Stomach (tissue), 9 donors: ENCODE data around the gene RCCD1. TPM values are rescaled to one million over a fixed set of nuclear protein-coding genes. Genes with fewer than 3 reads are reported as not detected.

Source experiments
- DNase-seq, 2 donors: peaks; one replicate each; pipeline versions ENCODE4 v3.0.0 to v3.0.0-alpha.2; 2013 to 2019
- H3K27ac ChIP-seq, 5 donors: fragments of 200-600 bp in 4 of 5; sonication (generic) in 4 of 5; one replicate each; pipeline ENCODE4 v1.5.1; 2013 to 2019; ENCODE audit warnings: mild to moderate bottlenecking in 1 of 5, moderate library complexity in 1 of 5
- H3K27me3 ChIP-seq, 3 donors: fragments of 200-600 bp; sonication (generic); one replicate each; pipeline ENCODE4 v1.5.1; 2017 to 2019; ENCODE audit warnings: mixed run types in 1 of 3
- H3K36me3 ChIP-seq, 4 donors: fragments of 200-600 bp; sonication (generic); 1 replicate in 3 of 4; 2 replicates in 1 of 4; pipeline ENCODE4 v1.5.1; 2016 to 2019
- H3K4me1 ChIP-seq, 4 donors: fragments of 200-600 bp; sonication (generic); one replicate each; pipeline ENCODE4 v1.5.1; 2016 to 2019
- H3K4me3 ChIP-seq, 4 donors: fragments of 200-600 bp; sonication (generic) in 3 of 4; one replicate each; pipeline ENCODE4 v1.5.1; 2016 to 2019; ENCODE audit warnings: mild to moderate bottlenecking in 1 of 4
- H3K9me3 ChIP-seq, 4 donors: fragments of 200-600 bp; sonication (generic); one replicate each; pipeline ENCODE4 v1.5.1; 2016 to 2019
- CTCF ChIP-seq, 7 experiments: fragments of 450-650 bp in 4 of 7; fragments of 200-600 bp in 3 of 7; sonication (generic) in 3 of 7; IDR thresholded peaks; one replicate each; pipeline ENCODE4 v1.5.1; 2016 to 2019; ENCODE audit warnings: antibody characterized with exemption in 7 of 7, control low read depth in 2 of 7, mild to moderate bottlenecking in 1 of 7
- EP300 ChIP-seq: sonication (generic); formaldehyde crosslinking; IDR thresholded peaks from one replicate; pipeline ENCODE4 v1.6.1; 2017; ENCODE audit warnings: antibody characterized with exemption
- POLR2A ChIP-seq, 4 donors: fragments of 450-650 bp; IDR thresholded peaks; one replicate each; pipeline ENCODE4 v1.6.1; 2016; ENCODE audit warnings: antibody characterized with exemption in 4 of 4, control low read depth in 2 of 4, mild to moderate bottlenecking in 1 of 4, moderate library complexity in 1 of 4
- POLR2AphosphoS5 ChIP-seq, 3 donors: sonication (generic); formaldehyde crosslinking; IDR thresholded peaks; one replicate each; pipeline ENCODE4 v1.6.1; 2016; ENCODE audit warnings: antibody characterized with exemption in 3 of 3
- WGBS, 5 donors: extraction: QIAGEN DNeasy Blood & Tissue Kit in 3 of 5; methylation state at CpG; one replicate each; pipeline versions ENCODE4 v1.1.5 to v1.1.7; 2013 to 2018; 5-methylcytosine and 5-hydroxymethylcytosine counted together
- intact Hi-C: fragments of 100-400 bp; cut with DNase I; formaldehyde crosslinking; loops from one replicate; pipeline ENCODE4 v1.15.1; 2023; ENCODE audit warnings: low total_unique reads
- polyA plus RNA-seq, 3 donors: library from polyadenylated mRNA; stranded (reverse); fragments of 200-250 nt; gene quantifications; one replicate each; pipeline ENCODE4 v1.2.3, GENCODE V29; 2013
- small RNA-seq, 4 donors: library from RNA; depleted of rRNA; stranded (forward); fragments of <200 nt; gene quantifications; one replicate each; pipeline ENCODE3, GENCODE V24; 2016
- total RNA-seq, 5 donors: library from RNA; depleted of rRNA; stranded (reverse); fragments of >200 nt; gene quantifications; one replicate each; pipeline versions ENCODE4 v1.1.0 to v1.2.3, GENCODE V29; 2014 to 2016
- donor health status: healthy with polysubstance abuse.
- donor health status: Bipolar disorder and iron deficiency.
- donor health status: healthy.

Gene RCCD1
- total and polyA plus RNA-seq, 8 donors: 2.2 to 98.5 (median 7.7) TPM

GRCh38 chr15:90998737-90999136 lies 44.1 kb downstream of the RCCD1 start:
- Histone ChIP-seq H3K4me3 (no peak overlapping the region), H3K4me1 (peaks cover 0 to 15% (median 9%) of the 10 kb centered on the region in 4 donors), H3K36me3 (peaks cover 51 to 68% (median 65%) of the 10 kb centered on the region in 4 donors), H3K9me3 (no peaks in the 10 kb centered on the region), H3K27ac (no peak overlapping the region), H3K27me3 (no peaks in the 10 kb centered on the region)
- no peak for DNase-seq
- no peak for TF ChIP-seq CTCF (IDR thresholded peaks at IDR 0.05)
- no peak for TF ChIP-seq EP300
- no peak for TF ChIP-seq POLR2A (IDR thresholded peaks at IDR 0.05)
- no peak for TF ChIP-seq POLR2AphosphoS5 (IDR thresholded peaks at IDR 0.05)
- 83 to 92% (median 88%) methylated on average over 7 to 8 of the region's 8 CpGs for WGBS, 5 donors
- intact Hi-C loops: no loop called here

- no peak for TF ChIP-seq POLR2AphosphoS5 (IDR thresholded peaks at IDR 0.05)
- TF ChIP-seq POLR2A (IDR thresholded peaks at IDR 0.05): no peak
These were observed 46.5 kb downstream of the RCCD1 start for GRCh38 chr15:91001209-91001608.

GRCh38 chr15:91007266-91007665 lies 52.6 kb downstream of the RCCD1 start:
- Histone ChIP-seq H3K27ac (no peak overlapping the region), H3K9me3 (no peaks in the 10 kb centered on the region), H3K4me3 (no peak overlapping the region), H3K36me3 (peaks cover 67 to 99% (median 98%) of the 10 kb centered on the region in 4 donors), H3K4me1 (peaks cover 0 to 2% (median 0%) of the 10 kb centered on the region in 4 donors), H3K27me3 (no peaks in the 10 kb centered on the region)
- TF ChIP-seq CTCF (IDR thresholded peaks at IDR 0.05): no peak
- no peak for TF ChIP-seq POLR2A (IDR thresholded peaks at IDR 0.05)
- no peak for TF ChIP-seq EP300
- TF ChIP-seq POLR2AphosphoS5 (IDR thresholded peaks at IDR 0.05): no peak
- peak in 1 of 2 donors; percentile 62 for DNase-seq
- 37 to 75% (median 68%) methylated on average over 3 of the region's 3 CpGs for WGBS, 5 donors
- intact Hi-C loops: no loop called here

More at GRCh38 chr15:91001209-91001608, 46.5 kb downstream of the RCCD1 start:
- no peak for DNase-seq
- Histone ChIP-seq H3K4me1 (no peaks in the 10 kb centered on the region), H3K36me3 (peaks cover 74 to 93% (median 90%) of the 10 kb centered on the region in 4 donors), H3K4me3 (no peak overlapping the region), H3K27ac (no peak overlapping the region), H3K27me3 (no peaks in the 10 kb centered on the region), H3K9me3 (no peaks in the 10 kb centered on the region)
- 90 to 97% (median 96%) methylated on average over 3 of the region's 3 CpGs for WGBS, 5 donors
- intact Hi-C loops: no loop called here

Small RNA genes lying within 50 kb of the gene (small RNA-seq; reads per million reads assigned to genes)
- 0 reads per million in 4 donors for gene RF00019

Other genes with a start within 250 kb of the RCCD1 start
- gene BLM, start 237.5 kb upstream of the RCCD1 start, total RNA-seq: 10 to 100 TPM in 1 of 5 donors, 1 to 10 TPM in 4; 1.8 to 10.5 (median 4.6) TPM
- gene BLM, start 237.5 kb upstream of the RCCD1 start, polyA plus RNA-seq: 1 to 10 TPM; 1.1 to 2.9 (median 2.3) TPM
- gene FURIN, start 86.3 kb upstream of the RCCD1 start, total RNA-seq: 10 to 100 TPM; 32.7 to 81.1 (median 56.4) TPM
- 10 to 100 TPM; 13.7 to 26.3 (median 21.0) TPM for gene FURIN, start 86.3 kb upstream of the RCCD1 start, polyA plus RNA-seq
- 10 to 100 TPM; 13.8 to 49.1 (median 25.1) TPM for gene FES, start 70.4 kb upstream of the RCCD1 start, total RNA-seq
- gene FES, start 70.4 kb upstream of the RCCD1 start, polyA plus RNA-seq: 10 to 100 TPM in 1 of 3 donors, 1 to 10 TPM in 2; 8.0 to 11.8 (median 8.9) TPM
- gene MAN2A2, start 51.6 kb upstream of the RCCD1 start, total RNA-seq: 100 to 1,000 TPM in 3 of 5 donors, 10 to 100 TPM in 2; 30.5 to 286 (median 201) TPM
- gene MAN2A2, start 51.6 kb upstream of the RCCD1 start, polyA plus RNA-seq: 10 to 100 TPM in 2 of 3 donors, 1 to 10 TPM in 1; 2.9 to 16.4 (median 16.0) TPM
- gene HDDC3, start 22.3 kb upstream of the RCCD1 start, total RNA-seq: 10 to 100 TPM in 3 of 5 donors, not detected in 2; 12.1 to 19.6 (median 12.1) TPM
- 10 to 100 TPM; 18.8 to 22.1 (median 19.8) TPM for gene HDDC3, start 22.3 kb upstream of the RCCD1 start, polyA plus RNA-seq
- gene UNC45A, start 19.6 kb upstream of the RCCD1 start, total RNA-seq: 10 to 100 TPM; 28.0 to 63.8 (median 45.0) TPM
- 10 to 100 TPM; 35.7 to 62.7 (median 40.9) TPM for gene UNC45A, start 19.6 kb upstream of the RCCD1 start, polyA plus RNA-seq
- 10 to 100 TPM in 4 of 5 donors, 1 to 10 TPM in 1; 8.2 to 60.7 (median 25.8) TPM for gene PRC1, start 39.7 kb downstream of the RCCD1 start, total RNA-seq
- gene PRC1, start 39.7 kb downstream of the RCCD1 start, polyA plus RNA-seq: 10 to 100 TPM in 2 of 3 donors, 1 to 10 TPM in 1; 9.0 to 33.5 (median 16.8) TPM
- 10 to 100 TPM in 2 of 5 donors, 1 to 10 TPM in 3; 1.2 to 23.2 (median 7.5) TPM for gene VPS33B, start 67.7 kb downstream of the RCCD1 start, total RNA-seq
- 10 to 100 TPM; 12.6 to 13.0 (median 12.6) TPM for gene VPS33B, start 67.7 kb downstream of the RCCD1 start, polyA plus RNA-seq
- gene SV2B, start 145.4 kb downstream of the RCCD1 start, total RNA-seq: 1 to 10 TPM in 1 of 5 donors, under 1 TPM in 2, not detected in 2; 0.14 to 1.7 (median 0.45) TPM
- under 1 TPM in 2 of 3 donors, not detected in 1; 0.06 to 0.23 TPM for gene SV2B, start 145.4 kb downstream of the RCCD1 start, polyA plus RNA-seq